Skeletal muscle cell (primary cell): ENCODE data around the gene WDR90.

Experiments used
- DNase-seq: peaks from one replicate; pipeline ENCODE4 v3.0.0-alpha.2; 2010; ENCODE audit warnings: low read depth
- H3K4me3 ChIP-seq: 2 replicates; pipeline ENCODE4 v1.5.1; 2011; ENCODE audit warnings: low read depth, mild to moderate bottlenecking, control low read depth, low read length, moderate library complexity

Gene WDR90

DNA sequence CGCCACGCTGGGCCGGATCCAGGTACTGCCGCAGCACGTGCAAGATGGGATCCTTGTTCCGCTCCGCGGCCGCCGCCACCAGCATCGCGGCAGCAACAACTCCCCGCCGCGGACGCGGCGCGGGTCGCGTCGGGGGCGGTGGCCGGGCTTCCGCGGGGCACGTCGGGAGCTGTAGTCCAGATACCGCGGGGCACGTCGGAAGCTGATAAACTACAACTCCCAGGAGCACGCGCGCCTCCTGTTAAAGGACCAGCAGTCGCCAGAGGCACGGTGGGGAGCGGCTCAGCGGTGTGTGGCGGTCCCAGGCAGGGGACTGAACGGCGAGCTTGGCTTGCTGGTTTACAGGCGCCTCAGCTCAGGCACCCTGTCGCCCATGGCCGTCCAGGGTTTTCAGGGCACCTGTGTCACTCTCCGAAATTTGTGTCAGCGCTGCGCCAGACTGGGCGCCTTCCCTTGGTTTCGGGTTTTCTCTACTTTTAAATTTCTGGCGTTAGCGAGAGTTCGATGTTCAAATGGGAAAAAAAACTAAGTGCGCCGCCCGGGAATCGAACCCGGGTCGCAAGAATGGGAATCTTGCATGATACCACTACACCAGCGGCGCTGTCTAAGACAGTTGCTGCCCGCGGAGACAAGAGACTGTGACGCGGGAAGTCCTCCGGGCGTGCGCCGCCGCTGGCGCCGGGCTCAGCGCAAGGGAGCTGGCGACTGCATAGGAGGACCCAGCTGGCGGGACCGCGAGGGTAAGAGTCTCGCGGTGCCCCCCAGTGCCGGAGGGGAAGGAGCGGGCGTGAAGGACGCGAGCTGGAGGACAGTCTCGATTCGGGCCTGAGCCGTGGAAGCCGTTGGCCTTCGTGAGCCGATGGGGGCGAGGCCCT lies 12.7 kb upstream of the WDR90 start, which contains the start of gene METTL26:
Gene METTL26 (minus strand): TSS at position 100 of the 875 bp plus-strand sequence. CDS start 15 bp downstream, at position 85.
- peak; percentile 75 for DNase-seq
- H3K4me3 ChIP-seq = peak within 1 kb of the TSS; percentile 83

DNA sequence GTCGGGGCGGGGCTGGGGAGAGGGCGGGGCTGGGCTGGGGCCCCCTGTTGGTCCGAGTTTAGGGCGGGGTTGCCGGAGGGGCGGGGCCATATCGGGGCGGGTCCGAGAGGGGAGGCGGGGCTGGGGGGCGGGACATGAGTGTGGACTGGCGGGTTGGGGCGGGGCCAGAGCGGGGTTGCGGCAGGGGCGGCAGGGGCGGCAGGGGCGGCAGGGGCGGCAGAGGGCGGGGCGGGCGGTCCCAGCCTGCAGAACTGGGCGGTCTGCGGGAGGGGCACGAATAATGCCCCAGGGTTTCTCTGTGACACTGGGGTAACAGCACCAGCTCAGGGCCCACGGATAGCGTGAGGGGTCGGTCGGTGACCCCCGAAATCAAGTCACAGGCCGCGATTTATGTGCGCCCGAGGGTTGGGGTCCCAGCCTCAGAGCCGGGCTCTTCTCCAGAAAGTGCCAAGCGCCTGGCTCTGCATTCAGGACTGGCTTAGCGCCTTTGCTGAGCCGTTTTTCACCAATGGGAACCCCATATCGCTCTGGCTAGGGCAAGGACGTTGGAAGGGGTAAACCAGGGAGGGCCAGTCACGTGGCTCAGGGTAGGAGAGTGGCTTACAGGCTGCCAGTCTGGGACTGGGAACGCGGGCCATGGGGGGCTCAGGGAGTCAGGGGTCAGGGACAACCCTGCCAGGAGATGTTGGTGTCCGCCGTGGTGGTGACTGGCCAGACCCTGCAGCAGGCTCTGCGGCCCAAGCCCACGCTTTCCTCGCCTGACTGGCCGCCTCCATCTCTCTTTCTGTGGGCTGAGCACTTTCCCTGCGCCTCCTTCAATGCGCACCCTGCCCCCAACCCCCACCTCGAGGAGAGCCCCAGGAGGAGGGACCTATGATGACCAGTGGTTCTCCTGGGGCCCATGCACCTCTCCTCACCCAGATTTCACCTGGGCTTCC lies 11.8 kb upstream of the WDR90 start:
- H3K4me3 ChIP-seq = peak overlapping the region; percentile 83
- DNase-seq = peak; percentile 68

DNA sequence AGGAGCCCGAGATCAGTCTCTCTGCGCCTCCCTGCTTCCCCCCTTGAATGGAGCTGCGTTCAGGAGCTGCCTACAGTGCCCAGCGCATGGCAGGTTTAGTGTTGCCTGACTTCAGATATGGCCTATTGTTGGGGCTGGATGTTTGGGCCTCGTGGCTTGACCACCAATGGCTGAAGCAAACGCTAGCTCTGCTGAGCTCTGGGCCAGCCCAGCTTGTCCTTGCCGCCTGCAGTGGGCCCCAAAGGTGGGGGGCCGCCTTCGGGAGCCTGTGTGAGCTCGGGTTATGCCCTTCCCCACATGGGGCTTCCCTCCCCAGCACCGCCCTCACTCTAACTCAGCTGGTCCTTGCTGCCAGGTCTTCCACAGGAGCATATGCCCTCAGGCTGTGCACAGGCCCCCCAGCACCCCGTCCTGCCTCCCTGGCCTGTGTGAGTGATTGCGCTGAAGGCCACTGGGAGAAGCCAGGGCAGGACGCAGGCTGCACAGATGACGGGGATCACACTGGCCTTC lies 11.1 kb upstream of the WDR90 start:
- H3K4me3 ChIP-seq = no peak overlapping the region
- no peak for DNase-seq

DNA sequence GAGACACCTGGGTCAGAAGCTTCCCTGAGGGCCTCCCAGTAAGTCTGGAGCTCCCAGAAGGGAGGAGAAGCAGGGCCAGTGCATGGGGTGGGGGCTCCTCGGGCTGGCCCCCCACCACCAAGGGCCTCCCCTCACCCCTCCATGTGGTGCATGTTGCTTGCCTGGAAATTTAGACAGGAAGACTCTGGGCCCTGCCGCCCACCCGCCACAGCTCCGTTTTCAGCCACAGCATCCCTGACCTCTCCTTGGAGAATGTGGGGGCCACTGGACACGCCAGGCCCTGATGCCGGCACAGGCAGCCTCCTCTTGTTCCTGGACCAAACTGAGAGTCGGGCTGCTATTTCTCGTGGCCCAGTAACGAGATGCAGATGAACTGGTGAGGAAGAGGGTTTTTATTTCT lies 10.3 kb upstream of the WDR90 start:
- no peak for DNase-seq
- H3K4me3 ChIP-seq = no peak overlapping the region

DNA sequence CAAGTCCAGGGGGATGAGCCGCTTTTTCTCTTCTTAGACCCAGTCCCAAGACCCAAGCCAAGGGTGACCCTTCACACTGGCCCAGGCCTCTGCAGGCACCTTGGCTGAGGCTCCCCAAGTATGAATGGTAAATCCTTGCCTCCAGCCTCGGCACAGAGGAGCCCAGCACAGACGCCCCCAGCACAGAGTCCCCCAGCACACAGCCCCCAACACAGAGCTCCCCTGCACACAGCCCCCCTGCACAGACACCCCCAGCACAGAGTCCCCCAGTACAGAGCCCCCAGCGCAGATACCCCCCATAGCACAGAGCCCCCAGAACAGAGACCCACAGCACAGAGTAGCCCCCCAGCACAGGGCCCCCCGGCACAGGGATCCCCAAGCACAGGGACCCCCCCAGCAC lies 8.6 kb upstream of the WDR90 start:
- H3K4me3 ChIP-seq = peak overlapping the region; percentile 58
- no peak for DNase-seq

DNA sequence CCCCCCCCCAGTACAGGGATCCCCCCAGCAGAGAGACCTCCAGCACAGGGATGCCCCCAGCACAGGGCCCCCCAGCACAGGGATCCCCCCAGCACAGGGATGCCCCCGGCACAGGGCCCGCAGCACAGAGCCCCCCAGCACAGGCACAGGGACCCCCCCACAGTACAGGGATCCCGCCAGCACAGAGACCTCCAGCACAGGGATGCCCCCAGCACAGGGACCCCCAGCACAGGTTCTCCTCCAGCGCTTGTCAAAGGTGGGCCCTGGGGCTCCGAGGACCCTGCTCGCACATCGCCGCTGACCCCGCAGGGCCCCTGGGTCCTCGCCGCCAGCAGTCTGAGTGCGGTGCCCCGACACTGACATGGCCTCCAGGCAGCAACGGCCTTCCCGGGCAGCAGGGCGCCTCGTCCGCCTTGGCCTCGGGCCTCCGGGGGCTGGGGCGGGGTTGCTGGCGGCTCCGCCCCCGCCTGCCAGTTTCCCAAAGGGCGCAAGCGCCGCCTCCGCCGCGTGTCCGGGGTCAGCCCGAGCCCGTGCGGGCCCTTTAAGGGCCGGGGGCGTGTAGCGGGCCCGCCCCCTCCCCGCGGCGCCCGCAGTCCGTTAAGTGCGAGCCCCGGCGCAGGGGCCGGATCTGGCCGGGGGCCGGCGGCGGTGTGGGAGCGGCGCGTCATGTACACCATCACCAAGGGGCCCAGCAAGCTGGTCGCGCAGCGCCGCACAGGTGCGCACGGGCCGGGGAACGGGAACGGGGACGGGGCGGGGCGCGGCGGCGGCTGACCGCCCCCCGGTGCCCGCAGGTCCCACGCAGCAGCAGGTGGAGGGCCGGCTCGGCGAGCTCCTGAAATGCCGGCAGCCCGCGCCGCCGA lies 7.6 kb upstream of the WDR90 start, which contains the start of gene MCRIP2:
Gene MCRIP2 (plus strand): TSS at position 503 of the 863 bp plus-strand sequence. CDS start 164 bp downstream, at position 667.
- H3K4me3 ChIP-seq = peak within 1 kb of the TSS; percentile 58
- no peak for DNase-seq

DNA sequence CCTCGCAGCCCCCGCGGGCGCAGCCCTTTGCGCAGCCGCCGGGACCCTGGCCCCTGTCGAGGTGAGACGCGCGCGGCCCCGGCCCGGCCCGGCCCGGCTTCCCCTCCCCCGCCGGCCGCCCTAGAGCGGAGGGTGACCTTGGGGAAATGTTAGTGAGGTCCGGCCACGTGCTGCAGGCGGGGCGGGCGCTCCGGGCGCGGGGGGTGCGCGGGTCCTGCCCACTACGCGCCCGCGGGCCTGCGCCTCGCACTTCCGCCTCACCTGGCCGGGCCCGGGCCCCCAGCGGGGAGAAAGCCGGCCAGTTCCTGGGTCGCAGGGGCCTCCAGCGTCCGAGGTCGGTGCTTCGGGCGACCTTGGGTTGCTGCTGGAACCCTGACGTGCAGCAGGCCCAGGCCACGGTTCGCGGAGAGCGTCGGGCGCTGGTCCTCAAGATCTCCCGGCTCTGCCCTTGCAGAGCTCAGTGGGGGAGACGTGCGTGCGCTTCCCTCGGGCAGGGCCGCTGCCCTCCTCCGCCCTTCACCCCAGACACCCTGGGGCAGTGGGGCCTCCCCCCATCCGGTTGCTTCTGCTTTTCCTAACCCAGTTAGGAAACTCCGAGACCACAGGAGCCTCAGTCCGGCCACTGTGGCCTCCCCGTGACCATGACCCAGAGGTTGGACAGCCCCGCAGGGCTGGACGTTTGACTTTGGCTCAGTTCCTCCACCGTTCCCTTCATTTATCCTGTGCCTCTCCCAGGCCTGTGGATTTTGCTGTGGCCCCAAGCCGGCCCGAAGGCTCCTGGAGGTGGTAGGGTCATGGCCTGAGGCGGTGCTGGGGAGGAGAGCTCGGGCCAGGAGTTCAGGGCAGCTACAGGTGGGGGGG lies 6.7 kb upstream of the WDR90 start:
- H3K4me3 ChIP-seq = peak overlapping the region; percentile 58
- DNase-seq = no peak

DNA sequence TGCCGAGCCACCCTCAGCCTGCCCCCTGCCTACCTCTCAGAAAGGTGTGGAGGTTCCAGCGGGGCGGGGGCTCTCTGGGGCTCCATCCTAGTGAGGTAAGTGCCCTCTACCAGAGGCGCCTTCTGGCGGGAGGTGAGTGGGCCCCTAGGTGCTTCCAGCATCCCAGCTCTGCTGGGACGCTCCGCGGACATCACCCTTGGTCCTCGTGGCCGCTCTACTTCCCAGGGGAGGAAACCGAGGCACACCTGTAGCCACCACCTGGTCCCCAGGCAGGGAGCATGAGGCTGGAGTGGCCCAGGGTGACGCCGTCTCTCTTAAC lies 6.2 kb upstream of the WDR90 start:
- no peak for DNase-seq

DNA sequence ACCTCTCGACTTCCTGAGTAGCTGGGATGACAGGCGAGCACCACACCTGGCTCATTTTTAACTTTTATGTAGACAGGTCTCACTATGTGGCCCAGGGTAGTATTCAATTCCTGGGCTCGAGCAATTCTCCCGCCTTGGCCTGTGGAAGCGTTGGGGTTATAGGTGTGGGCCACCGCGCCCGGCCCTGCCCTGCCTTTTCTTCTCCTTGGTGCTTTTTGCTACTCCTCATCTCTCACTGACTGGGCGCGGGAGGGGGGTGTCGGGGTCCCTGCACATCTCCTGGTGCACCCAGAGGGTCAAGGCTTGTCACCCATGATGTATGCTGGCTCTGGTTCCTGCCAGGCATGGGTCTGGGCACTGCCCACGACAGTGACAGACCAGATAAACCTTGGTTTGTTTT lies 4.6 kb upstream of the WDR90 start:
- no peak overlapping the region for H3K4me3 ChIP-seq
- no peak for DNase-seq

More for the DNA sequence above, 6.2 kb upstream of the WDR90 start:
- H3K4me3 ChIP-seq = peak overlapping the region; percentile 58

DNA sequence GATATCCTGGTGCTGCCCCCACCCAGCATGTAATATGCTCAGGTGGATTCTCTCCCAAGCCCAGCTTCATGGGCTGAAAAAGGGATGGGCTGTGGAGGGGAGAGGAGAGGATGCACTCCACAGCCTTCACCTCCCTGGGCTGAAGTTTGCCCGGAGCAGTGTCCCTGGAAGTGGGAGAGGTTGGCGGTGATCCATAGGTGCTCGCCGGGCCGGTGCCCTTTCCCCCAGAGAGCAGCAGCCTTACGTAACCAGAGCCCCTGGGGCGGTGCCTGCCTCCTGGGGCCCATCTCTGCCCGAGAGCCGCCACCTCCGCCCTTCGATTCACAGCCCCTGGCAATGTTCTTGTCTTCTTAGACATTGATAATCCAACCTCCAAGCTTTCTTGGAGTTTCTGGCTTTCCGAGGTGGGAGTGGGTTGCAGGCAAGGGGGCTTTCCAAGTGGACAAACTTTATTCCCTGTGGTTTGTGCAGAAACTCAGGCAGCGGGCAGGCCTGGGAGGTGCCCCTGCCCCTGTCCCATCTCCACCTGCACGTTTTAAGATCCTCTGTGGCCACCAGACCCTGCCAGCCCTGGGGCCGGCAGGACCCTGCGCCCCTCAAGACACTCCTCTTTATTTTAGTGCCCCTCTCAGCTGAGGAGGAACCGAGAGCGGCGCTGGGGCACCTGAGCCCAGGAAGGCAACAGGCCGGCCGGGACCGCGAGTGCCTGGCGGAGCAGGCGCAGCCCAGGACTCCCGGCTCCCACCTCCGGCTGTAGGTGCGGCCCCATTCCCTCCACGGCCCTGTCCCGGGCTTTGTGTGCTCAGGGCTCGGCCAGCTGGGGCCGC lies 3.1 kb upstream of the WDR90 start:
- H3K4me3 ChIP-seq = no peak overlapping the region
- no peak for DNase-seq

DNA sequence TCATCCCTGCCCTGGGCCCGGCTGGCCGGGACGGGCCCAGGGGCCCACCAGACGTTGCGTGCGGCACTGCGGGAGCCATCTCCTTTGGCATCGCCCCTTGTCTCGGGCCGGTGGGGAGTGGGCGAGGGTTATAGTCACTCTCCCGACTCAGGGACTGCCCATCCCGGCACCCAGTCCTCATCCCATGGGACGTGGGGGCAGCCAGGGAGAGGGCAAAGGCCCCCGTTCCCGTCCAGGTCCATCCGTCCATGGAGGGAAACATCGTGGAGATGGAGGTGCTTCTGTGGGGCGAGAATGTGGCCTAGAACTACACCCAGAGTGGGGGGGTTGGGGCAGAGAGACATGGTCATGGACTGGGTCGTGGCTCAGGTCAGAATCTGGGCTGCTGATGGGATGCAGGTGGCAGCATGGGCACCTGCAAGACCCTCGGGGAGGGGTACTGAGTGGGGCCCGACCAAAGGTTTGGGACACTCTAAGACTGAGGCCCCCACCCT lies 2.4 kb upstream of the WDR90 start:
- DNase-seq = no peak
- no peak overlapping the region for H3K4me3 ChIP-seq

DNA sequence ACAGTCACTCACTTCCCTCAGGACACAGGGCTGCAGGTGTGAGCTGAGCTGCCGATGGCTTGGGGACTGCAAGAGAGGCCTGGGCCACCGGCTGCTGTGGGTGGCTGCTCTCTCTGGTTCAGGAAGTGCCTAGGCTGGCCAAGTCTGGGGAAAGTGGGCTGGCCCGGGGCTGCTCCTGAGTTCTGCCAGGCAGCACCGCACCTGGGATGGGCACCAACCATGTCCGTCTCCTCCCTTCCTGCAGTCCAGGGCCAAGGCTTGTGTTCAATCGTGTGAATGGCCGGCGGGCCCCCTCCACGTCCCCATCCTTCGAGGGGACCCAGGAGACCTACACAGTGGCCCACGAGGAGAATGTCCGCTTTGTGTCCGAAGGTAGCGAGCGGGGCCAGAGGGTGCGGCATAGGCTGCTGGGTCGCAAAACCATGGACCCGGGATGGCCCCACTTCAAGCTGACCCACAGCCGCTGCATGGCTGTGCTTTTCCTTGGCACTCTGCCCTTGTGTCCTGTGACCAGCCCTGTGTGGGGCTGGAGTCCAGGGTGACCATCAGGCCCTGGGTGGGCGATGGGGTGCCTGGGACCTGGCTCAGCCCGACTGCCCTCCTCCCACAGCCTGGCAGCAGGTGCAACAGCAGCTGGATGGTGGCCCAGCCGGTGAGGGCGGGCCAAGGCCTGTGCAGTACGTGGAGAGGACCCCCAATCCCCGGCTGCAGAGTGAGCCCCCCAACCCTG lies 1.8 kb upstream of the WDR90 start:
- no peak overlapping the region for H3K4me3 ChIP-seq
- no peak for DNase-seq

DNA sequence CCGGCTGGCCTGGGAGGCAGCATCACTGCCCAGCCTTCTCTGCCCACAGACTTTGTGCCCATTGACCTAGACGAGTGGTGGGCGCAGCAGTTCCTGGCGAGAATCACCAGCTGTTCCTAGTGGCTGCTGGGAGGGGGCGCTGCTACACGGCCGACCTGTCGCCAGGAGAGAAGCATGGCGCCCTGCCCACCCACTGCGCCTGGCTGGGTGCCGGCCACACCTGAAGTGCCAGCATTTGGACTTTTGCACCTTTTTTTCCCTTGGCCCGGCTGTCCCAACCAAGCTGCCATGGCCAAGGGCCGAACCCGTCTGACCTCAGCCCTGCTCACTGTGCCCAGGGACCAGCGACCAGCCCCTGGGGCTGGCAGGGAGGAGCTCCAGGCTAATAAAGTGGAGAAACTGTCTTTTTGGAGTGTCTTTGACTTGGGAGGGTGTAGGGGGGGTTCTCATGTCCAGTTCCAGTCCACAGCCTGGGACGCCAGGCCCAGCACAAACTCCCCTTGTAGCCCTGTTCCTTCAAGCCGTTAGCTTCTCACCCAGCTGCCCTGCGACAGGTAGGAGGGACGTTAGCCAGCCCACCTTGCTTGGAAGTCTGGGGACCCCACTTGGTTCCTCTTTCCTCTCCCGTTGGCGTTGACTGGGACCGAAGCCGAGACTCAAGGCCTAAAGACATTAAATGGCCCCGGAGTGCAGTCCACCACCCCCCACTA lies 939 bp upstream of the WDR90 start:
- peak overlapping the region; percentile 67 for H3K4me3 ChIP-seq
- no peak for DNase-seq

DNA sequence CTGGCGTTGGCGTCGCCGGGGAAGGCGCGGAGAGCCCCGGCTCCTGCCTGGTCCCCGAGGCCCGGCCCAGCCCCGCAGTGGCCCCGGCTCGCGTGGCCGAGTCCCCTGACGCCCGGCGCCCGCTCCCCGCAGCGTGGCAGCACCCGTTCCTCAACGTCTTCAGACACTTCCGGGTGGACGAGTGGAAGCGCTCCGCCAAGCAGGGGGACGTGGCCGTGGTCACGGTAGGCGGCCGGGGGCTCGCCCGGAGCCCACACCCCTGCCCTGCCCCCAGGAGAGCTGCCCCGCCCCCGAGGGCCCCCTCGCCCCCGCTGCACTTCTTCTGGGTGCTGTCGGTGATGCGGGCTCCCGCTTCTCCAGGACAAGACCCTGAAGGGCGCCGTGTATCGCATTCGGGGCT lies 466 bp downstream of the WDR90 start:
- H3K4me3 ChIP-seq = peak overlapping the region; percentile 67
- DNase-seq = no peak

DNA sequence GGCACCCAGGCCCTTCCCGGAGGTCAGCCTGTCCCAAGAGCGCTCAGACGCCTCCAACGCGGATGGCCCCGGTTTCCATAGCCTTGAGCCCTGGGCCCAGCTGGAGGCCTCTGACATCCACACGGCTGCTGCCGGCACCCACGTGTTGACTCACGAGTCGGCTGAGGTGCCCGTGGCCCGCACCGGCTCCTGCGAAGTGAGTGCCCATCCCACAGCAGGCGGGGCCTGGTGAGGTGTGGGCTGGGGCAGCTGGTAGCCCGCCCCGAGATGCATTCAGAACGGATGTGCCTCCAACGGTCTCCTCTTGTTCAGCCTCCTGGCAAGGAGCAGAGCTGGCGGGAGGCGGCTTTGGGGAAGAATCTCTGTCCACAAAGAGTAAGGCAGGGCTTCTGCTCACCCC lies 2.7 kb downstream of the WDR90 start:
- DNase-seq = no peak
- H3K4me3 ChIP-seq = no peak overlapping the region
